ENCODE results near the gene GOLGA6A. TPM values are rescaled to one million over a fixed set of nuclear protein-coding genes. Genes with fewer than 3 reads are reported as not detected.

GOLGA6A gene
- total and polyA plus RNA-seq, 9 of the 15 experiments (the other 6 are each of a cell fraction or from before 2014, with no cell fraction given), result not detected

DNA sequence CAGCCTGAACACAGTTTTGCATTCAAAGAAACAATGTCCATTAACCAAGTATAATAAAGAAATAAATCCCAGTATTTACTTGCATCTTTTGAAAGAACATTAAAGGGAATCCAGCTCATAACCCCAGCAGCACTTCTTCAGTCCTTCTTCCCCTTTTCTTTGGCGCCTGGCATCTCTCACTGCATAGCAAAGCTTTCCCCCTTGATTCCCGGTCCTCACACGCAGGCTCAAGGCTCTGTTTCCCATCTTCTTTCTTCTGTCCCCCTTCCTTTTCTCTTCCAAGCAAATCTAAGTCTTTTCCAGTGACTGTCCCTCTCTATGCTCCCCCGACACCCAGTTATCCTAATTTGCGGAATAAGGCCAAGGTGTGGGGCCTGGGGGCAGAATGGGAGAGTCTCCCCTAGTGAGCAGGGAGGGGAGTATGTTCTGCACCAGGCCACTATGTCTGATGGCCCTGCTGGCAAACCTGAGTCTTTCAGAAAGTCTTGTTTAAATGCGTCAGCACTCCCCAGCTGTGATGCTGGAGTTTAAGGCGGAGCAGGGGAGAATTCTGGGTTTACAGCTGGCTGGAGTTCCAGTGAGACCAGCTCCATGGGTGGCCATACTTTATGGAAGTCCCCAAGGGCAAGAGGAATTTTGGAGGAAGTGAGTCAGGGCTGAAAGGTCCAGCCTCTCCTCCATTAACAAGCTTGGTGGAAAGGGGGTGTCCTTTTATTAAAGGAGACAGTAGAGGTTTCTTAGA, 42.1 kb downstream of the GOLGA6A start:
- no TSS peak for BruUV-seq (replicated peaks)
- peak in 1 of 4 experiments; percentile 5 for DNase-seq (ENCODE audit: extremely low read depth in 1 of 4, low spot score in 3 of 4)
- Histone ChIP-seq H3K4me2 (ENCODE audit: insufficient read depth, low read length) (no peak overlapping the region), H2AFZ (ENCODE audit: low read depth, low read length) (no peak overlapping the region), H3K9ac (ENCODE audit: insufficient read depth in 1 of 2, low read depth in 2 of 2, low read length in 2 of 2) (no peak overlapping the region), H3K4me3 (no peak overlapping the region), H3K9me3 (replicated peaks; ENCODE audit: control insufficient read depth, insufficient read depth, low read depth, low read length) (no peaks in the 10 kb centered on the region), H3K79me2 (ENCODE audit: control insufficient read depth, insufficient read depth, low read length) (no peaks in the 10 kb centered on the region), H3K9me1 (ENCODE audit: control insufficient read depth, insufficient read depth, low read length) (no peaks in the 10 kb centered on the region), H3K36me3 (ENCODE audit: control insufficient read depth, insufficient read depth, low read length) (peaks cover 18% of the 10 kb centered on the region; the same call in 1 of the 3 replicates), H3K4me1 (replicated peaks in 1 of 2; ENCODE audit: control insufficient read depth in 2 of 2, insufficient read depth in 2 of 2, low read length in 2 of 2) (peaks cover 0 to 16% of the 10 kb centered on the region in 2 experiments; a peak in 3 of 5 replicates), H3K27ac (ENCODE audit: extremely low read depth, low read depth, low read length) (no peak overlapping the region), H3K27me3 (ENCODE audit: control insufficient read depth in 2 of 2, insufficient read depth in 2 of 2, low read length in 2 of 2) (peaks cover 0 to 29% of the 10 kb centered on the region in 2 experiments; a peak in 3 of 5 replicates), H4K20me1 (replicated peaks; ENCODE audit: control insufficient read depth, insufficient read depth, low read length) (peaks cover 30% of the 10 kb centered on the region)
- no peak for ATAC-seq
- in situ Hi-C loops (cut with MboI), result no loop called here
- intact Hi-C loops (cut with micrococcal nuclease), result no loop called here
- WGBS (ENCODE audit: insufficient coverage, low coverage, missing lambda C conversion rate), result 27% methylated on average over 5 of the region's 7 CpGs
- ChIA-PET POLR2A (interaction anchor here (0.7 to 1.3 kb wide), 5 partner anchors 8 to 1521 kb away, joined by 3 to 4 read pairs (median 3); no protein-coding TSS in a partner anchor), CTCF (ENCODE audit: low intra/inter-chr PET ratio) (no interaction called here)
- FAIRE-seq, result no peak
- TF ChIP-seq, protein P1, sequence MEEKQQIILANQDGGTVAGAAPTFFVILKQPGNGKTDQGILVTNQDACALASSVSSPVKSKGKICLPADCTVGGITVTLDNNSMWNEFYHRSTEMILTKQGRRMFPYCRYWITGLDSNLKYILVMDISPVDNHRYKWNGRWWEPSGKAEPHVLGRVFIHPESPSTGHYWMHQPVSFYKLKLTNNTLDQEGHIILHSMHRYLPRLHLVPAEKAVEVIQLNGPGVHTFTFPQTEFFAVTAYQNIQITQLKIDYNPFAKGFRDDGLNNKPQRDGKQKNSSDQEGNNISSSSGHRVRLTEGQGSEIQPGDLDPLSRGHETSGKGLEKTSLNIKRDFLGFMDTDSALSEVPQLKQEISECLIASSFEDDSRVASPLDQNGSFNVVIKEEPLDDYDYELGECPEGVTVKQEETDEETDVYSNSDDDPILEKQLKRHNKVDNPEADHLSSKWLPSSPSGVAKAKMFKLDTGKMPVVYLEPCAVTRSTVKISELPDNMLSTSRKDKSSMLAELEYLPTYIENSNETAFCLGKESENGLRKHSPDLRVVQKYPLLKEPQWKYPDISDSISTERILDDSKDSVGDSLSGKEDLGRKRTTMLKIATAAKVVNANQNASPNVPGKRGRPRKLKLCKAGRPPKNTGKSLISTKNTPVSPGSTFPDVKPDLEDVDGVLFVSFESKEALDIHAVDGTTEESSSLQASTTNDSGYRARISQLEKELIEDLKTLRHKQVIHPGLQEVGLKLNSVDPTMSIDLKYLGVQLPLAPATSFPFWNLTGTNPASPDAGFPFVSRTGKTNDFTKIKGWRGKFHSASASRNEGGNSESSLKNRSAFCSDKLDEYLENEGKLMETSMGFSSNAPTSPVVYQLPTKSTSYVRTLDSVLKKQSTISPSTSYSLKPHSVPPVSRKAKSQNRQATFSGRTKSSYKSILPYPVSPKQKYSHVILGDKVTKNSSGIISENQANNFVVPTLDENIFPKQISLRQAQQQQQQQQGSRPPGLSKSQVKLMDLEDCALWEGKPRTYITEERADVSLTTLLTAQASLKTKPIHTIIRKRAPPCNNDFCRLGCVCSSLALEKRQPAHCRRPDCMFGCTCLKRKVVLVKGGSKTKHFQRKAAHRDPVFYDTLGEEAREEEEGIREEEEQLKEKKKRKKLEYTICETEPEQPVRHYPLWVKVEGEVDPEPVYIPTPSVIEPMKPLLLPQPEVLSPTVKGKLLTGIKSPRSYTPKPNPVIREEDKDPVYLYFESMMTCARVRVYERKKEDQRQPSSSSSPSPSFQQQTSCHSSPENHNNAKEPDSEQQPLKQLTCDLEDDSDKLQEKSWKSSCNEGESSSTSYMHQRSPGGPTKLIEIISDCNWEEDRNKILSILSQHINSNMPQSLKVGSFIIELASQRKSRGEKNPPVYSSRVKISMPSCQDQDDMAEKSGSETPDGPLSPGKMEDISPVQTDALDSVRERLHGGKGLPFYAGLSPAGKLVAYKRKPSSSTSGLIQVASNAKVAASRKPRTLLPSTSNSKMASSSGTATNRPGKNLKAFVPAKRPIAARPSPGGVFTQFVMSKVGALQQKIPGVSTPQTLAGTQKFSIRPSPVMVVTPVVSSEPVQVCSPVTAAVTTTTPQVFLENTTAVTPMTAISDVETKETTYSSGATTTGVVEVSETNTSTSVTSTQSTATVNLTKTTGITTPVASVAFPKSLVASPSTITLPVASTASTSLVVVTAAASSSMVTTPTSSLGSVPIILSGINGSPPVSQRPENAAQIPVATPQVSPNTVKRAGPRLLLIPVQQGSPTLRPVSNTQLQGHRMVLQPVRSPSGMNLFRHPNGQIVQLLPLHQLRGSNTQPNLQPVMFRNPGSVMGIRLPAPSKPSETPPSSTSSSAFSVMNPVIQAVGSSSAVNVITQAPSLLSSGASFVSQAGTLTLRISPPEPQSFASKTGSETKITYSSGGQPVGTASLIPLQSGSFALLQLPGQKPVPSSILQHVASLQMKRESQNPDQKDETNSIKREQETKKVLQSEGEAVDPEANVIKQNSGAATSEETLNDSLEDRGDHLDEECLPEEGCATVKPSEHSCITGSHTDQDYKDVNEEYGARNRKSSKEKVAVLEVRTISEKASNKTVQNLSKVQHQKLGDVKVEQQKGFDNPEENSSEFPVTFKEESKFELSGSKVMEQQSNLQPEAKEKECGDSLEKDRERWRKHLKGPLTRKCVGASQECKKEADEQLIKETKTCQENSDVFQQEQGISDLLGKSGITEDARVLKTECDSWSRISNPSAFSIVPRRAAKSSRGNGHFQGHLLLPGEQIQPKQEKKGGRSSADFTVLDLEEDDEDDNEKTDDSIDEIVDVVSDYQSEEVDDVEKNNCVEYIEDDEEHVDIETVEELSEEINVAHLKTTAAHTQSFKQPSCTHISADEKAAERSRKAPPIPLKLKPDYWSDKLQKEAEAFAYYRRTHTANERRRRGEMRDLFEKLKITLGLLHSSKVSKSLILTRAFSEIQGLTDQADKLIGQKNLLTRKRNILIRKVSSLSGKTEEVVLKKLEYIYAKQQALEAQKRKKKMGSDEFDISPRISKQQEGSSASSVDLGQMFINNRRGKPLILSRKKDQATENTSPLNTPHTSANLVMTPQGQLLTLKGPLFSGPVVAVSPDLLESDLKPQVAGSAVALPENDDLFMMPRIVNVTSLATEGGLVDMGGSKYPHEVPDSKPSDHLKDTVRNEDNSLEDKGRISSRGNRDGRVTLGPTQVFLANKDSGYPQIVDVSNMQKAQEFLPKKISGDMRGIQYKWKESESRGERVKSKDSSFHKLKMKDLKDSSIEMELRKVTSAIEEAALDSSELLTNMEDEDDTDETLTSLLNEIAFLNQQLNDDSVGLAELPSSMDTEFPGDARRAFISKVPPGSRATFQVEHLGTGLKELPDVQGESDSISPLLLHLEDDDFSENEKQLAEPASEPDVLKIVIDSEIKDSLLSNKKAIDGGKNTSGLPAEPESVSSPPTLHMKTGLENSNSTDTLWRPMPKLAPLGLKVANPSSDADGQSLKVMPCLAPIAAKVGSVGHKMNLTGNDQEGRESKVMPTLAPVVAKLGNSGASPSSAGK (IDR thresholded peaks at IDR 0.05), result no peak
- TF ChIP-seq RBM22 (IDR thresholded peaks at IDR 0.05; ENCODE audit: low read depth, low read length, poor library complexity, severe bottlenecking), result no peak

Data from K562 (cell line).